Adrenal gland (tissue), 12 donors: ENCODE measurements around the gene KIRREL2. TPM values are rescaled to one million over a fixed set of nuclear protein-coding genes. Genes with fewer than 3 reads are reported as not detected.

Source experiments
- DNase-seq, 7 donors: peaks; one replicate each; pipeline ENCODE4 v3.0.0-alpha.2; 2019 to 2020
- H3K27ac ChIP-seq, 5 donors: fragments of 200-600 bp; sonication (generic) in 4 of 5; 1 replicate in 3 of 5; 2 replicates in 2 of 5; pipeline versions ENCODE4 v1.5.1 to v1.8.0; 2016 to 2020; ENCODE audit warnings: mild to moderate bottlenecking in 1 of 5
- H3K27me3 ChIP-seq: fragments of 200-600 bp; 2 replicates; pipeline ENCODE4 v1.8.0; 2021
- H3K36me3 ChIP-seq, 2 donors: fragments of 200-600 bp; replicated peaks in 1 of 2; 1 replicate in 1 of 2; 2 replicates in 1 of 2; pipeline versions ENCODE4 v1.5.1 to v1.8.0; 2018 to 2022
- H3K4me1 ChIP-seq, 2 donors: fragments of 200-600 bp; replicated peaks in 1 of 2; 1 replicate in 1 of 2; 2 replicates in 1 of 2; pipeline versions ENCODE4 v1.5.1 to v1.8.0; 2018 to 2021
- H3K4me3 ChIP-seq, 4 donors: fragments of 200-600 bp; sonication (generic) in 3 of 4; one replicate each; pipeline ENCODE4 v1.5.1; 2016 to 2018
- H3K9me3 ChIP-seq, 3 donors: fragments of 200-600 bp; sonication (generic) in 1 of 3; replicated peaks in 1 of 3; 1 replicate in 2 of 3; 2 replicates in 1 of 3; pipeline versions ENCODE4 v1.5.1 to v1.8.0; 2016 to 2021
- POLR2A ChIP-seq, 2 donors: fragments of 450-650 bp; IDR thresholded peaks; one replicate each; pipeline ENCODE4 v1.6.1; 2017; ENCODE audit warnings: antibody characterized with exemption in 2 of 2, mild to moderate bottlenecking in 2 of 2, moderate library complexity in 1 of 2
- WGBS, 4 donors: extraction: QIAGEN DNeasy Blood & Tissue Kit in 2 of 4; methylation state at CpG; one replicate each; pipeline versions ENCODE4 v1.1.5 to v1.1.7; 2013 to 2017; 5-methylcytosine and 5-hydroxymethylcytosine counted together
- intact Hi-C, 2 donors: fragments of 100-400 bp; cut with DNase I; formaldehyde crosslinking; loops; one replicate each; pipeline versions ENCODE4 v1.14.1 to v1.15.0; 2022 to 2023
- polyA plus RNA-seq, 3 donors: library from polyadenylated mRNA; stranded (reverse); fragments of 200-250 nt in 2 of 3; fragments of 350-450 nt in 1 of 3; fragmentation: Illumina TruSeq in 1 of 3; extraction: RNeasy Lipid Tissue Mini Kit (QIAGEN cat#74804) in 1 of 3; gene quantifications; one replicate each; pipeline ENCODE4 v1.2.3, GENCODE V29; 2013 to 2014
- total RNA-seq, 9 donors: library from RNA; depleted of rRNA in 4 of 9; stranded (reverse); fragments of >200 nt in 4 of 9; fragments of 120-200 nt in 1 of 9; fragmentation: NEBNext Ultra II Directional in 1 of 9; extraction: Animal tissue kit (Norgen Biotek cat#: 25700) in 1 of 9; gene quantifications; one replicate each; pipeline versions ENCODE4 v1.1.0 to v1.2.4, GENCODE V29; 2013 to 2023
- TF ChIP-seq, protein P1 (sequence below), 6 experiments: fragments of 450-650 bp in 4 of 6; fragments of 200-600 bp in 2 of 6; sonication (generic) in 1 of 6; IDR thresholded peaks; 1 replicate in 5 of 6; 2 replicates in 1 of 6; pipeline versions ENCODE4 v1.5.1 to v1.8.0; 2016 to 2021; ENCODE audit warnings: antibody characterized with exemption in 6 of 6, mild to moderate bottlenecking in 2 of 6, moderate library complexity in 1 of 6
- donor health status: healthy with polysubstance abuse.
- donor health status: Bipolar disorder and iron deficiency.
- donor health status: DM: yes; HTN: yes; CAD: no.
- donor health status: DM: no; HTN: no; CAD: no.
- donor health status: DM: no; HTN: no; CAD: no.
- donor health status: DM: yes; HTN: yes; CAD: no.

Gene KIRREL2
- total and polyA plus RNA-seq, 12 donors, result 0.03 to 0.32 (median 0.14) TPM; not detected in 5

DNA sequence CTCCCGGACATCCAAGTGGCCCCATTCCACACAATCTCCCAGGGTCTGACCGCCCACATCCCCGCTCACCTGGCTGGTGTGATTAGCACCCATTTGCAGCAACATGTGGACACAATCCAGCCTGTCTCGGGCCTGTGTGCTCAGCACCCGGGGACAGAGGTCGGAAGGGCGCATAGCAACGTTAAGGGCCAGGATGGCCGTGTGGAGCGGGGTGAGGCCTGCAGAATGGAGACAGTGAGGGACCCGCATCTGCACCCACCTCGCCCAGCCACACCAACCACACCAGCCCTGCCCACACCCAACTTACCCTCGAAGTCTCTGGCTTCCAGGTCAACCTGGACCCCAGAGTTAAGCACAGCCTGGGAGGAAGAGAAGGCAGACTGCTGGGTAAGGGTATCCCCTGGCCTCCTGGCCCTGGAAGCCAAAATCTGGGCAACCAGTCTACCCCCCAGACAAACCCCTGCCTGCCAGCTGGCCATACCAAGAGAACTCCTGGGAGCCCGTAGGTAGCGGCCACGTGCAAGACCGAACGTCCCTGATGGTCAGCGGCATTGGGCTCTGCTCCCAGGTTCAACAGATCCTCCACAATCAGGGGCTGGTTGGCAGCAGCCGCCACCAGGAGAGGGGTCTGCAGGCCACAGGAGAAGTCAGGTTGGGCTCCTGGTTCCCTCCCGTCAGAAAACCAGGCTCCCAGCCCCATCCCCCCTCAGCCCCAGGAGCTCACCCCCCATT is 39.4 kb downstream of the KIRREL2 start:
- intact Hi-C loops, result no loop called here
- no peak for DNase-seq
- Histone ChIP-seq H3K27ac (no peak overlapping the region), H3K36me3 (peaks cover 0 to 48% of the 10 kb centered on the region in 2 donors), H3K27me3 (no peaks in the 10 kb centered on the region), H3K4me1 (peaks cover 6 to 13% of the 10 kb centered on the region in 2 donors), H3K4me3 (no peak overlapping the region), H3K9me3 (no peaks in the 10 kb centered on the region)
- WGBS, 4 donors, result 83 to 93% (median 91%) methylated on average over 6 to 21 of the region's 21 CpGs
- TF ChIP-seq POLR2A (IDR thresholded peaks at IDR 0.05), result no peak
- TF ChIP-seq, protein P1, sequence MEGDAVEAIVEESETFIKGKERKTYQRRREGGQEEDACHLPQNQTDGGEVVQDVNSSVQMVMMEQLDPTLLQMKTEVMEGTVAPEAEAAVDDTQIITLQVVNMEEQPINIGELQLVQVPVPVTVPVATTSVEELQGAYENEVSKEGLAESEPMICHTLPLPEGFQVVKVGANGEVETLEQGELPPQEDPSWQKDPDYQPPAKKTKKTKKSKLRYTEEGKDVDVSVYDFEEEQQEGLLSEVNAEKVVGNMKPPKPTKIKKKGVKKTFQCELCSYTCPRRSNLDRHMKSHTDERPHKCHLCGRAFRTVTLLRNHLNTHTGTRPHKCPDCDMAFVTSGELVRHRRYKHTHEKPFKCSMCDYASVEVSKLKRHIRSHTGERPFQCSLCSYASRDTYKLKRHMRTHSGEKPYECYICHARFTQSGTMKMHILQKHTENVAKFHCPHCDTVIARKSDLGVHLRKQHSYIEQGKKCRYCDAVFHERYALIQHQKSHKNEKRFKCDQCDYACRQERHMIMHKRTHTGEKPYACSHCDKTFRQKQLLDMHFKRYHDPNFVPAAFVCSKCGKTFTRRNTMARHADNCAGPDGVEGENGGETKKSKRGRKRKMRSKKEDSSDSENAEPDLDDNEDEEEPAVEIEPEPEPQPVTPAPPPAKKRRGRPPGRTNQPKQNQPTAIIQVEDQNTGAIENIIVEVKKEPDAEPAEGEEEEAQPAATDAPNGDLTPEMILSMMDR (IDR thresholded peaks at IDR 0.05), result no peak

DNA sequence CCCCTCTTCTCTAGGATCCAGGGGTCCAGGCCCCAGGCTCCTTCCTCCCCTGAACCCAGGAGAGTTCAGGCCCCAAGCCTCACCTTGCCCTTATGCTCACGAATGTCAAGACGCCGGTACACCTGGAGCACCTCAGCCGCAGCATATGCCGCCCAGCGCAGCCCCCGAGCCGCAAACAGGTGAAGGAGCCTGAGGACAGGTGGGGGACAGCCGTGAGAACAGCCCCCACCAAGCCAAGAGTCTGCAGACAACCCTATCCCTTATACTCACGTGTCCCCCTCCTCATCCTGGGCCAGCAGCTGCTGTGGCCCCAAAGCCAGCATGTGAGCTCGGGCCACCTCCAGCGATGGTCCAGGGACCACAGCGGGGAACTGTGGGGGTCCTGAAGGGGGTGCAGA is 39.9 kb downstream of the KIRREL2 start:
- intact Hi-C loops, result no loop called here
- H3K27me3 ChIP-seq, result no peaks in the 10 kb centered on the region
- H3K9me3 ChIP-seq, result no peaks in the 10 kb centered on the region
- 91 to 96% (median 95%) methylated on average over 12 to 13 of the region's 13 CpGs; no CpG with 5 or more reads in 1 of the 4 donors for WGBS, 4 donors
- peaks cover 0 to 48% of the 10 kb centered on the region in 2 donors for H3K36me3 ChIP-seq
- H3K4me1 ChIP-seq, result peaks cover 6 to 16% of the 10 kb centered on the region in 2 donors
- H3K27ac ChIP-seq, result no peak overlapping the region
- TF ChIP-seq, protein P1 (IDR thresholded peaks at IDR 0.05), result no peak
- TF ChIP-seq POLR2A (IDR thresholded peaks at IDR 0.05), result no peak
- DNase-seq, result no peak
- H3K4me3 ChIP-seq, result no peak overlapping the region

DNA sequence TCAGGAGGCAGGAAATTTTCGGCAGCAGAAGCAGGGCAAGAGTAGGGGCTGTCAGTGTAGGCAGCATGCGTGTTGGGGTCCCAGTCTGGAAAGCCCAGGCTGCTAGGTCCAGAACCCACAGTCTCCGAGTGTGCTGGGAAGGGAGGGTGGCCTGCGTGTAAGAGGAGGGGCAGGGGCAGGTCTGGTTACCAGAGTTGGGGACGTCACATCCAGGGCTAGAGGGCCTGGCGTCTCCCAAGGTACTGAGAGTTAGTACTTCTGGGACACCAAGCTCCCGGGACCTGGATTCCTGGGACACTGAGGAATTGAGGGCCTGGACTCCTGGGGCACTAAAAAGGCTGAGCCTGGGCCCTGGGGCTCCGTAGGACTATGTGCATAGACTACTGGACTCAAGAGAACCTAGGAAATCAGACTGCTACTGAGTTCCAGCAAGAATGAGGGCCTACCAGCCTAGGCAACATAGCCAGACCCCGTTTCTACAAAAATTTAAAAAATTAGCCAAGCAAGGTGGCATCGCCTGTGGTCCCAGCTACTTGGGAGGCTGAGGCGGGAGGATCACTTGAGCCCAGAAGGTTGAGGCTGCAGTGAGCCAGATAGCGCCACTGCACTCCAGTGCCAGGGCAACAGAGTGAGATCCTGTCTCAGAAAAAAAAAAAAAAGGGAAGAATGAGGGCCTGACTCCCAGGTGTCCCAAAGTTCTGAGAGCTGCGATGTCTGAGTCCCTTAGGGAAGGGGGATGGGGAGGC is 41.2 kb downstream of the KIRREL2 start:
- 86 to 93% (median 89%) methylated on average over 13 of the region's 13 CpGs for WGBS, 4 donors
- TF ChIP-seq, protein P1 (IDR thresholded peaks at IDR 0.05), result no peak
- no peak for TF ChIP-seq POLR2A (IDR thresholded peaks at IDR 0.05)
- H3K27ac ChIP-seq, result peak overlapping the region in 3 of 5 donors; percentile 64 to 89 (median 87)
- H3K4me1 ChIP-seq, result peaks cover 6 to 16% of the 10 kb centered on the region in 2 donors
- peaks cover 0 to 45% of the 10 kb centered on the region in 2 donors for H3K36me3 ChIP-seq
- H3K4me3 ChIP-seq, result peak overlapping the region in 1 of 4 donors; percentile 72
- no peaks in the 10 kb centered on the region for H3K27me3 ChIP-seq
- H3K9me3 ChIP-seq, result no peaks in the 10 kb centered on the region
- DNase-seq, result no peak
- intact Hi-C loops, result no loop called here

DNA sequence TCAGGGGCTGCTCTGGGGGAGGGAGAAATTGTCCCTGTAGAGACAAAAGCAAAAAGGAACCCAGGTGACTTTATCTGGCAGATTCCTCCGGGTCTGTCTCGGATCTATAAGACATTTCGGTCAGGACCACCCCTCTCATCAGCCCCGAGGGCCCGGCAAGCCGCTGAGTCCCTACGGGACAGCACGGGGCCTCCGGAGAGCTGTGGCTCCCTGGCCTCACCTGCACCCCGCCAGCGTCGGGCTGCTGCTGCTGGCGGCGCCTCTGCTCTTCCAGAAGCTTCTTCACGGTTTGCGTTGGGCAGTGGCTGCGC is 41.7 kb downstream of the KIRREL2 start:
- TF ChIP-seq, protein P1 (IDR thresholded peaks at IDR 0.05), result no peak
- no peak for TF ChIP-seq POLR2A (IDR thresholded peaks at IDR 0.05)
- no peak for DNase-seq
- Histone ChIP-seq H3K27me3 (no peaks in the 10 kb centered on the region), H3K9me3 (no peaks in the 10 kb centered on the region), H3K4me3 (peak overlapping the region in 3 of 4 donors; percentile 50 to 72 (median 59)), H3K27ac (peak overlapping the region in 4 of 5 donors; percentile 15 to 89 (median 76)), H3K4me1 (peaks cover 6 to 16% of the 10 kb centered on the region in 2 donors), H3K36me3 (peaks cover 0 to 40% of the 10 kb centered on the region in 2 donors)
- 15 to 36% (median 20%) methylated on average over 1 to 17 of the region's 17 CpGs for WGBS, 4 donors
- intact Hi-C loops, result no loop called here
